SK-N-SH treated with all-trans-retinoic acid at 6 μM for 48 hours (cell line): ENCODE results near the gene ST8SIA3.
A peak's percentile ranks its signal among the peaks of the same experiment; 100 is the strongest.

Experiments used
- ATAC-seq: fragments of 200-7000 bp; cut with Tn5 transposase; 3 replicates; pipeline ENCODE4 v1.9.1; 2020; ENCODE audit warnings: mild to moderate bottlenecking, moderate library complexity
- ARNTL ChIP-seq: fragments of 450-650 bp; formaldehyde crosslinking; IDR thresholded peaks from 2 replicates; pipeline ENCODE4 v1.5.0; 2020; ENCODE audit warnings: low read depth, mild to moderate bottlenecking, moderate library complexity, borderline replicate concordance
- BACH2 ChIP-seq: fragments of 250-450 bp; sonication (Bioruptor Pico); IDR thresholded peaks from 2 replicates; pipeline ENCODE4 v1.9.0; 2021; ENCODE audit warnings: mild to moderate bottlenecking, borderline replicate concordance
- CREB5 ChIP-seq: fragments of 250-450 bp; sonication (Bioruptor Pico); IDR thresholded peaks from 2 replicates; pipeline ENCODE4 v1.5.1; 2020; ENCODE audit warnings: low read depth, mild to moderate bottlenecking, moderate library complexity
- CSDC2 ChIP-seq: fragments of 250-450 bp; sonication (Bioruptor Pico); IDR thresholded peaks from 2 replicates; pipeline ENCODE4 v1.5.0; 2020; ENCODE audit warnings: mild to moderate bottlenecking, moderate library complexity
- ESRRG ChIP-seq: fragments of 250-450 bp; sonication (Bioruptor Pico); IDR thresholded peaks from 2 replicates; pipeline ENCODE4 v1.6.1; 2021; ENCODE audit warnings: mild to moderate bottlenecking
- GLIS3 ChIP-seq: fragments of 250-450 bp; sonication (Bioruptor Pico); IDR thresholded peaks from 2 replicates; pipeline ENCODE4 v1.5.0; 2020; ENCODE audit warnings: mild to moderate bottlenecking, moderate library complexity
- ISL1 ChIP-seq: fragments of 250-450 bp; sonication (Bioruptor Pico); IDR thresholded peaks from 2 replicates; pipeline ENCODE4 v2.1.2; 2022; ENCODE audit warnings: mild to moderate bottlenecking, moderate library complexity
- OSR1 ChIP-seq: fragments of 250-450 bp; sonication (Bioruptor Pico); IDR thresholded peaks from 2 replicates; pipeline ENCODE4 v1.8.0; 2022; ENCODE audit warnings: moderate library complexity, mild to moderate bottlenecking, inconsistent platforms
- PPARA ChIP-seq: fragments of 250-450 bp; sonication (Bioruptor Pico); IDR thresholded peaks from 2 replicates; pipeline ENCODE4 v1.5.0; 2020; ENCODE audit warnings: mild to moderate bottlenecking, borderline replicate concordance
- RARB ChIP-seq: fragments of 250-450 bp; sonication (Bioruptor Pico); IDR thresholded peaks from 2 replicates; pipeline ENCODE4 v1.8.0; 2021; ENCODE audit warnings: mild to moderate bottlenecking, moderate library complexity
- SNAI2 ChIP-seq: fragments of 250-450 bp; sonication (Bioruptor Pico); IDR thresholded peaks from 2 replicates; pipeline ENCODE4 v1.5.0; 2020; ENCODE audit warnings: mild to moderate bottlenecking, moderate library complexity
- TCF4 ChIP-seq: fragments of 250-450 bp; sonication (Bioruptor Pico); IDR thresholded peaks from 2 replicates; pipeline ENCODE4 v1.8.0; 2021; ENCODE audit warnings: mild to moderate bottlenecking, moderate library complexity, borderline replicate concordance
- TOX ChIP-seq: fragments of 250-450 bp; sonication (Bioruptor Pico); IDR thresholded peaks from 2 replicates; pipeline ENCODE4 v1.8.0; 2021; ENCODE audit warnings: mild to moderate bottlenecking, moderate library complexity, borderline replicate concordance
- ZC3H10 ChIP-seq: fragments of 250-450 bp; sonication (Bioruptor Pico); IDR thresholded peaks from 2 replicates; pipeline ENCODE4 v1.5.1; 2021; ENCODE audit warnings: mild to moderate bottlenecking, moderate library complexity
- ZFP3 ChIP-seq: fragments of 250-450 bp; sonication (Bioruptor Pico); IDR thresholded peaks from 2 replicates; pipeline ENCODE4 v1.5.0; 2020; ENCODE audit warnings: mild to moderate bottlenecking, moderate library complexity
- ZFP30 ChIP-seq: fragments of 450-650 bp; formaldehyde crosslinking; IDR thresholded peaks from 2 replicates; pipeline ENCODE4 v1.5.0; 2022; ENCODE audit warnings: mild to moderate bottlenecking, moderate library complexity
- ZNF565 ChIP-seq: fragments of 450-650 bp; formaldehyde crosslinking; conservative IDR thresholded peaks from 2 replicates; pipeline ENCODE4 v1.5.0; 2020; ENCODE audit warnings: low read depth, mild to moderate bottlenecking, moderate library complexity
- ZNF8 ChIP-seq: fragments of 450-650 bp; formaldehyde crosslinking; IDR thresholded peaks from 2 replicates; pipeline ENCODE4 v1.5.0; 2020; ENCODE audit warnings: mild to moderate bottlenecking, moderate library complexity
- TF ChIP-seq, protein P1 (sequence below): fragments of 250-450 bp; sonication (Bioruptor Pico); IDR thresholded peaks from 2 replicates; pipeline ENCODE4 v1.5.0; 2020; ENCODE audit warnings: mild to moderate bottlenecking, moderate library complexity
- TF ChIP-seq, protein P2 (sequence below): fragments of 250-450 bp; sonication (Bioruptor Pico); IDR thresholded peaks from 2 replicates; pipeline ENCODE4 v1.8.0; 2020; ENCODE audit warnings: mild to moderate bottlenecking, moderate library complexity, borderline replicate concordance

Gene ST8SIA3

DNA sequence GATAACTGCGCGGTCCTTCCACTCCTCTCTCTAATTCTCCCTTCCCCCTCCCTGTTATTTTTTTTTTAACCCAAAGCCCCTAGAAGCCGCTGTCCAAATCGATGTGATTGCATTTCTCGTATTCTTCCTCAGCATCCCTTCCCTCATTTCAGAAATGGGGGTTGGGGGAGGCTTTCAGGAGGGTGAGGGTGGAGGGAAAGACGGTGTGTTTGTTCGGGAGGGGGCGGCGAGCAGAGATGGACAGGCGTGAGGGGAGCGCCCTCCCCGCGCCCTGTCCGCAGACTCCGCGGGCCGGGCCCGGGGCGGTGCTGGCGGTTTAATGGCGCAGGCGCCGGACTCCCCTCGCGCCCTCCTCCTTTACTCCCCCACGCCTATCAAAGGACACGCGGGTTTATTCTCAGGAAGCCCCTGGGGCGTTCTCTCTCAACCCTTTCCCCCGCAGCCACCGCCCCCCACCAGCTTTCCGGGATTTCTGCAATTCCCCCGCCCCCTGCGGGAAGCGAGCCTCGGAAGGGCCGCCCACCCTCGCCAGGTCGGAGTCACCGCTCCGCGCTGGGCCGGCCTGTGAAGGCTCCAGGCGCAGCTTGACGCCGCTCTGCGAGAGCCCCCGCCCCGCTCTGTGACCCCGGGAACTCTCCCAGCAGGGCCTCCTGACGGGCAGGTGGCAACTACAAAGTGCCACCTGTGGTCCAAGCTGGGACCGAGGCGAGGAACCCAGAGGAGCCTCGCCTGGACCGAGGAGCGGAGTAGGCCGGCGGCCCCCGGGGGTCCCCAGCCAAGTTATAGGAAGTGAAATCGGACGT lies 981 bp downstream of the ST8SIA3 start:
- ATAC-seq = peak; percentile 65
- TF ChIP-seq ARNTL (no peak), ZNF565 (CRISPR knock-in tag) (no peak), TCF4 (CRISPR knock-in tag) (peak; percentile 19; the same call in 1 of the 2 replicates)
- TF ChIP-seq, all 23 proteins: peak for 1

GRCh38 chr18:57353940-57354461 lies 1.6 kb downstream of the ST8SIA3 start:
- ATAC-seq = peak; percentile 99
- TF ChIP-seq ZFP3 (peak; percentile 69; the same call in 1 of the 2 replicates), SNAI2 (CRISPR knock-in tag) (0 out of 2 replicates have a peak, but pooled peaks have one; percentile 18), CREB5 (no peak), CSDC2 (CRISPR knock-in tag) (0 out of 2 replicates have a peak, but pooled peaks have one; percentile 73), RARB (CRISPR knock-in tag) (no peak), ISL1 (CRISPR knock-in tag) (peak; percentile 26; the same call in 1 of the 2 replicates)
- TF ChIP-seq, protein P1, sequence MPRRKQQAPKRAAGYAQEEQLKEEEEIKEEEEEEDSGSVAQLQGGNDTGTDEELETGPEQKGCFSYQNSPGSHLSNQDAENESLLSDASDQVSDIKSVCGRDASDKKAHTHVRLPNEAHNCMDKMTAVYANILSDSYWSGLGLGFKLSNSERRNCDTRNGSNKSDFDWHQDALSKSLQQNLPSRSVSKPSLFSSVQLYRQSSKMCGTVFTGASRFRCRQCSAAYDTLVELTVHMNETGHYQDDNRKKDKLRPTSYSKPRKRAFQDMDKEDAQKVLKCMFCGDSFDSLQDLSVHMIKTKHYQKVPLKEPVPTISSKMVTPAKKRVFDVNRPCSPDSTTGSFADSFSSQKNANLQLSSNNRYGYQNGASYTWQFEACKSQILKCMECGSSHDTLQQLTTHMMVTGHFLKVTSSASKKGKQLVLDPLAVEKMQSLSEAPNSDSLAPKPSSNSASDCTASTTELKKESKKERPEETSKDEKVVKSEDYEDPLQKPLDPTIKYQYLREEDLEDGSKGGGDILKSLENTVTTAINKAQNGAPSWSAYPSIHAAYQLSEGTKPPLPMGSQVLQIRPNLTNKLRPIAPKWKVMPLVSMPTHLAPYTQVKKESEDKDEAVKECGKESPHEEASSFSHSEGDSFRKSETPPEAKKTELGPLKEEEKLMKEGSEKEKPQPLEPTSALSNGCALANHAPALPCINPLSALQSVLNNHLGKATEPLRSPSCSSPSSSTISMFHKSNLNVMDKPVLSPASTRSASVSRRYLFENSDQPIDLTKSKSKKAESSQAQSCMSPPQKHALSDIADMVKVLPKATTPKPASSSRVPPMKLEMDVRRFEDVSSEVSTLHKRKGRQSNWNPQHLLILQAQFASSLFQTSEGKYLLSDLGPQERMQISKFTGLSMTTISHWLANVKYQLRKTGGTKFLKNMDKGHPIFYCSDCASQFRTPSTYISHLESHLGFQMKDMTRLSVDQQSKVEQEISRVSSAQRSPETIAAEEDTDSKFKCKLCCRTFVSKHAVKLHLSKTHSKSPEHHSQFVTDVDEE (CRISPR knock-in tag) = peak; percentile 28; the same call in 1 of the 2 replicates
- TF ChIP-seq, all 23 proteins: peak for 5

DNA sequence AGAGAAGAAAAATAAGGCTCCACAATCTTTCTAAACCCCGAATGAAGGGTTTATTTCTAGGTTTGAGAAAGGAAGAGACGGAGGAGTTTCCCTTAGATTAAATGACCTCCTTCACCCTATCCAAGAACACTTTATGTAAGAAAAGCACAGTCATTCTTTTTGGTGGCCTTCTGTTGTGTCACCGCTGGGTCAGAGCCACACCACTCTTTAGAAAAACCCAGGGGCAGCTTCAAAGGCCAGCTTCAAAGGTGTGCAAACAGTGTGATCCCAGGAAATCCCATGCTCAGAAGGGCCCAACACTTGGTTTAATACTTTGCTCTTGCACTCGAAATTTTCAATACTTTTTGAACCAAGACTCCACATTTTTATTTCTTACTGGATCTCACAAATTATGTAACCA lies 7.1 kb downstream of the ST8SIA3 start:
- TF ChIP-seq RARB (CRISPR knock-in tag) = no peak
- no peak for TF ChIP-seq ZFP30 (CRISPR knock-in tag)
- TF ChIP-seq TOX (CRISPR knock-in tag) = no peak
- TF ChIP-seq, protein P1 (CRISPR knock-in tag) = no peak
- no peak for TF ChIP-seq OSR1
- no peak for TF ChIP-seq PPARA
- no peak for TF ChIP-seq ZC3H10 (CRISPR knock-in tag)
- no peak for TF ChIP-seq ESRRG
- TF ChIP-seq, protein P2, sequence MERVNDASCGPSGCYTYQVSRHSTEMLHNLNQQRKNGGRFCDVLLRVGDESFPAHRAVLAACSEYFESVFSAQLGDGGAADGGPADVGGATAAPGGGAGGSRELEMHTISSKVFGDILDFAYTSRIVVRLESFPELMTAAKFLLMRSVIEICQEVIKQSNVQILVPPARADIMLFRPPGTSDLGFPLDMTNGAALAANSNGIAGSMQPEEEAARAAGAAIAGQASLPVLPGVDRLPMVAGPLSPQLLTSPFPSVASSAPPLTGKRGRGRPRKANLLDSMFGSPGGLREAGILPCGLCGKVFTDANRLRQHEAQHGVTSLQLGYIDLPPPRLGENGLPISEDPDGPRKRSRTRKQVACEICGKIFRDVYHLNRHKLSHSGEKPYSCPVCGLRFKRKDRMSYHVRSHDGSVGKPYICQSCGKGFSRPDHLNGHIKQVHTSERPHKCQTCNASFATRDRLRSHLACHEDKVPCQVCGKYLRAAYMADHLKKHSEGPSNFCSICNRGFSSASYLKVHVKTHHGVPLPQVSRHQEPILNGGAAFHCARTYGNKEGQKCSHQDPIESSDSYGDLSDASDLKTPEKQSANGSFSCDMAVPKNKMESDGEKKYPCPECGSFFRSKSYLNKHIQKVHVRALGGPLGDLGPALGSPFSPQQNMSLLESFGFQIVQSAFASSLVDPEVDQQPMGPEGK (CRISPR knock-in tag) = no peak
- no peak for TF ChIP-seq GLIS3
- no peak for TF ChIP-seq BACH2 (CRISPR knock-in tag)
- TF ChIP-seq SNAI2 (CRISPR knock-in tag) = no peak
- TF ChIP-seq, all 23 proteins: peak for 0
- no peak for ATAC-seq

GRCh38 chr18:57362714-57363113 lies 10.4 kb downstream of the ST8SIA3 start:
- no peak for ATAC-seq
- TF ChIP-seq PPARA (no peak), ESRRG (no peak), BACH2 (CRISPR knock-in tag) (no peak), OSR1 (no peak), RARB (CRISPR knock-in tag) (no peak), ISL1 (CRISPR knock-in tag) (no peak), CSDC2 (CRISPR knock-in tag) (no peak), ZNF8 (CRISPR knock-in tag) (no peak), ARNTL (no peak), TOX (CRISPR knock-in tag) (no peak), TCF4 (CRISPR knock-in tag) (no peak)
- TF ChIP-seq, protein P1 (CRISPR knock-in tag) = no peak
- TF ChIP-seq, protein P2 (CRISPR knock-in tag) = no peak
